Suprapubic skin (tissue), 4 donors: ENCODE measurements around the gene UBALD1. TPM values are rescaled to one million over a fixed set of nuclear protein-coding genes. Genes with fewer than 3 reads are reported as not detected.

Experiments
- DNase-seq, 2 donors: peaks; one replicate each; pipeline ENCODE4 v3.0.0-alpha.2; 2019; ENCODE audit warnings: low spot score in 2 of 2
- H3K27ac ChIP-seq: fragments of 200-600 bp; sonication (generic); one replicate; pipeline ENCODE4 v1.5.1; 2019
- H3K27me3 ChIP-seq: fragments of 200-600 bp; sonication (generic); one replicate; pipeline ENCODE4 v1.5.1; 2019
- H3K36me3 ChIP-seq: fragments of 200-600 bp; sonication (generic); one replicate; pipeline ENCODE4 v1.5.1; 2019
- H3K4me1 ChIP-seq: fragments of 200-600 bp; sonication (generic); one replicate; pipeline ENCODE4 v1.5.1; 2019
- H3K4me3 ChIP-seq: fragments of 200-600 bp; sonication (generic); one replicate; pipeline ENCODE4 v1.5.1; 2019; ENCODE audit warnings: mild to moderate bottlenecking
- H3K9me3 ChIP-seq: fragments of 200-600 bp; sonication (generic); one replicate; pipeline ENCODE4 v1.5.1; 2019
- EP300 ChIP-seq: sonication (generic); formaldehyde crosslinking; IDR thresholded peaks from one replicate; pipeline ENCODE4 v1.6.1; 2017; ENCODE audit warnings: antibody characterized with exemption
- POLR2A ChIP-seq, 2 donors: fragments of 450-650 bp; IDR thresholded peaks; one replicate each; pipeline ENCODE4 v1.6.1; 2017; ENCODE audit warnings: antibody characterized with exemption in 2 of 2, mild to moderate bottlenecking in 2 of 2, moderate library complexity in 2 of 2
- POLR2AphosphoS5 ChIP-seq, 3 donors: sonication (generic); formaldehyde crosslinking; IDR thresholded peaks; one replicate each; pipeline ENCODE4 v1.6.1; 2017; ENCODE audit warnings: antibody characterized with exemption in 3 of 3
- WGBS: methylation state at CpG from one replicate; pipeline ENCODE4 v1.1.5; 2018; 5-methylcytosine and 5-hydroxymethylcytosine counted together
- total RNA-seq, 4 donors: library from RNA; depleted of rRNA; stranded (reverse); fragments of >200 nt; gene quantifications; one replicate each; pipeline ENCODE4 v1.1.0, GENCODE V29; 2016
- TF ChIP-seq, protein P1 (sequence below), 2 donors: fragments of 200-600 bp in 1 of 2; fragments of 450-650 bp in 1 of 2; sonication (generic) in 1 of 2; IDR thresholded peaks; one replicate each; pipeline ENCODE4 v1.5.1; 2016 to 2019; ENCODE audit warnings: antibody characterized with exemption in 2 of 2, mild to moderate bottlenecking in 1 of 2, moderate library complexity in 1 of 2

The UBALD1 gene
- total RNA-seq, 4 donors from 2014 or later, result 11.5 to 29.7 (median 15.2) TPM

- TF ChIP-seq POLR2AphosphoS5 (IDR thresholded peaks at IDR 0.05), result no peak
- TF ChIP-seq EP300, result no peak
- TF ChIP-seq POLR2A (IDR thresholded peaks at IDR 0.05), result no peak
- TF ChIP-seq, protein P1, sequence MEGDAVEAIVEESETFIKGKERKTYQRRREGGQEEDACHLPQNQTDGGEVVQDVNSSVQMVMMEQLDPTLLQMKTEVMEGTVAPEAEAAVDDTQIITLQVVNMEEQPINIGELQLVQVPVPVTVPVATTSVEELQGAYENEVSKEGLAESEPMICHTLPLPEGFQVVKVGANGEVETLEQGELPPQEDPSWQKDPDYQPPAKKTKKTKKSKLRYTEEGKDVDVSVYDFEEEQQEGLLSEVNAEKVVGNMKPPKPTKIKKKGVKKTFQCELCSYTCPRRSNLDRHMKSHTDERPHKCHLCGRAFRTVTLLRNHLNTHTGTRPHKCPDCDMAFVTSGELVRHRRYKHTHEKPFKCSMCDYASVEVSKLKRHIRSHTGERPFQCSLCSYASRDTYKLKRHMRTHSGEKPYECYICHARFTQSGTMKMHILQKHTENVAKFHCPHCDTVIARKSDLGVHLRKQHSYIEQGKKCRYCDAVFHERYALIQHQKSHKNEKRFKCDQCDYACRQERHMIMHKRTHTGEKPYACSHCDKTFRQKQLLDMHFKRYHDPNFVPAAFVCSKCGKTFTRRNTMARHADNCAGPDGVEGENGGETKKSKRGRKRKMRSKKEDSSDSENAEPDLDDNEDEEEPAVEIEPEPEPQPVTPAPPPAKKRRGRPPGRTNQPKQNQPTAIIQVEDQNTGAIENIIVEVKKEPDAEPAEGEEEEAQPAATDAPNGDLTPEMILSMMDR (IDR thresholded peaks at IDR 0.05), result no peak
- no peaks in the 10 kb centered on the region for H3K27me3 ChIP-seq
- no peak overlapping the region for H3K27ac ChIP-seq
- no peak overlapping the region for H3K4me3 ChIP-seq
- H3K4me1 ChIP-seq, result peaks cover 18% of the 10 kb centered on the region
- 89% methylated on average over 18 of the region's 29 CpGs for WGBS
- H3K9me3 ChIP-seq, result no peaks in the 10 kb centered on the region
- H3K36me3 ChIP-seq, result peaks cover 66% of the 10 kb centered on the region
- no peak for DNase-seq
Observed at GRCh38 chr16:4659363-4660353, 45.0 kb upstream of the UBALD1 start.

GRCh38 chr16:4656695-4657686, 42.3 kb upstream of the UBALD1 start:
- Histone ChIP-seq H3K9me3 (no peaks in the 10 kb centered on the region), H3K4me1 (peaks cover 8% of the 10 kb centered on the region), H3K27me3 (no peaks in the 10 kb centered on the region), H3K27ac (no peak overlapping the region), H3K36me3 (peaks cover 76% of the 10 kb centered on the region), H3K4me3 (no peak overlapping the region)
- WGBS, result 96% methylated on average over 24 of the region's 25 CpGs
- DNase-seq, result no peak
- TF ChIP-seq, protein P1 (IDR thresholded peaks at IDR 0.05), result no peak
- TF ChIP-seq POLR2A (IDR thresholded peaks at IDR 0.05) (no peak), POLR2AphosphoS5 (IDR thresholded peaks at IDR 0.05) (no peak), EP300 (no peak)

DNA sequence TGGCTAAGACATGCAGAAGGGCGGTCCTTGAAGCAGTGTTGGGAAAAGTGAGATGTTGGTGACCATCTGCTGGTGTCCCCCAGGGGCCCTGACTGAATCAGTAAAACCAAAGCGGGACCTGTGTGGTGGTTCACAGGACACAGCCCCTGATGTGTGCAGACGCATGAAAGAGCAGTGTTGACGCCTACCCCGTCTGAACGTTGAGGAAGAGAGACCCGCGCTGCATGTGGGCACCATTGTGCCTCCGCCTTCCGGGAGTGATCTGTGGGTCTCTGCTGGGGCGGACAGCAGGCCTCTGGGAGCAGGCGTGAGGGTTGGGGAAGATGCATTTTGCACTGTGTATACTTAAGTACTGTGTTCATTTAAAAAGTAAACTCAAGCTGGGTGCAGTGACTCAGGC, 41.5 kb upstream of the UBALD1 start:
- Histone ChIP-seq H3K9me3 (no peaks in the 10 kb centered on the region), H3K36me3 (peaks cover 84% of the 10 kb centered on the region), H3K4me3 (no peak overlapping the region), H3K4me1 (peaks cover 8% of the 10 kb centered on the region), H3K27ac (no peak overlapping the region), H3K27me3 (no peaks in the 10 kb centered on the region)
- no peak for DNase-seq
- TF ChIP-seq, protein P1 (IDR thresholded peaks at IDR 0.05), result no peak
- TF ChIP-seq EP300 (no peak), POLR2A (IDR thresholded peaks at IDR 0.05) (no peak), POLR2AphosphoS5 (IDR thresholded peaks at IDR 0.05) (no peak)
- 95% methylated on average over 12 of the region's 12 CpGs for WGBS

DNA sequence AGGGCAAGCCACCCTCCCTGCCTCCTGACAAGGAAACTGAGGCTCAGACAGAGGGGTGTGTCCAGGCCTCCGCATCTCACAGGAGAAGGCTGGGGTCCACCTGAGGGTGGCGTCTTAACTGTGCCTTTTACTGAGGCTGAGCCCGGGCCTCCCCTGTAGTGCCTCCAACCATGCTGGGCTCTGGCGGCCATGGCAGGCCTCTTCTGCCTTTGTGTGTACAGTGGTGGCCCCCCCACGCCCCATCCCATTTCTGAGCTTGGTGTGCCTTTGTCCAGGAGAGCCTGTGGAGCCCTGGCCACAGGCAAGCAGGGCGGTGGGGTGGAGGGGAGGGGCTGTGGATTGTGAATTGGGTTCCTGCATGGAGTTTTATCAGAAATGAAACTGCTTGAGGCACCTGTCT, 41.1 kb upstream of the UBALD1 start:
- no peak for DNase-seq
- WGBS, result 100% methylated on average over 2 of the region's 6 CpGs
- Histone ChIP-seq H3K4me1 (peaks cover 8% of the 10 kb centered on the region), H3K27ac (no peak overlapping the region), H3K27me3 (no peaks in the 10 kb centered on the region), H3K9me3 (no peaks in the 10 kb centered on the region), H3K36me3 (peaks cover 88% of the 10 kb centered on the region), H3K4me3 (no peak overlapping the region)
- TF ChIP-seq, protein P1 (IDR thresholded peaks at IDR 0.05), result no peak
- TF ChIP-seq EP300, result no peak
- no peak for TF ChIP-seq POLR2A (IDR thresholded peaks at IDR 0.05)
- TF ChIP-seq POLR2AphosphoS5 (IDR thresholded peaks at IDR 0.05), result no peak
